Measurements from ENCODE around the gene RFX4.

RFX4 gene

DNA sequence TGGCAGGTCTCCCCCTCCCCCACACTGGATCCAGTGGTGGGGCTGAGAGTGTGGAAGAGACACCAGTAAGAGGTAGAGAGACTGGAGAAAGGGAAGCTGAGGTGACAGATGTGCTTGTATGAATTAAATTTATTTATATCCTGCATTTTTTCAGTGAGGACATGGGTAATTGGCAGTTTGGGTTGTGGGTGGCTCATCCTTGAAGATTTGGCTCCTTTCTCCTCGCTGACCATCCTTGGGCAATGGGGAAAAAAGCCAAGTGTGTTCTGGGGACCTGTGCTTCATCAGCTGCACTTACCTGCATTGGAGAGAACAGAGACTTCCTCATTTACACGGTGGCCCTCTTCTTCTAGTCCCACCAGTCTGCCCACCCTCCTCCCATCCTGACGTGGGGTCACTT lies 86.4 kb downstream of the RFX4 start:
- DNase-seq: no peak
- H3K9me3 ChIP-seq (ENCODE audit: control insufficient read depth, low read length): no peaks in the 10 kb centered on the region
- H3K36me3 ChIP-seq (ENCODE audit: control insufficient read depth, insufficient read depth, low read length): no peaks in the 10 kb centered on the region
- H3K27me3 ChIP-seq (replicated peaks; ENCODE audit: control insufficient read depth, insufficient read depth, low read length, poor library complexity, severe bottlenecking): peaks cover 13% of the 10 kb centered on the region
- no peak overlapping the region for H3K4me3 ChIP-seq (ENCODE audit: insufficient read depth, low read depth, low read length, poor library complexity, severe bottlenecking)
- no peaks in the 10 kb centered on the region for H3K4me1 ChIP-seq (ENCODE audit: control insufficient read depth, insufficient read depth, low read length, poor library complexity, severe bottlenecking)
- no peak overlapping the region for H3K27ac ChIP-seq (ENCODE audit: insufficient read depth, low read length, poor library complexity, severe bottlenecking)

GRCh38 chr12:106670131-106670530 lies 87.3 kb downstream of the RFX4 start:
- peaks cover 13% of the 10 kb centered on the region for H3K27me3 ChIP-seq (replicated peaks; ENCODE audit: control insufficient read depth, insufficient read depth, low read length, poor library complexity, severe bottlenecking)
- H3K4me3 ChIP-seq (ENCODE audit: insufficient read depth, low read depth, low read length, poor library complexity, severe bottlenecking): no peak overlapping the region
- no peak for DNase-seq
- H3K9me3 ChIP-seq (ENCODE audit: control insufficient read depth, low read length): no peaks in the 10 kb centered on the region
- H3K4me1 ChIP-seq (ENCODE audit: control insufficient read depth, insufficient read depth, low read length, poor library complexity, severe bottlenecking): no peaks in the 10 kb centered on the region
- H3K27ac ChIP-seq (ENCODE audit: insufficient read depth, low read length, poor library complexity, severe bottlenecking): no peak overlapping the region
- no peaks in the 10 kb centered on the region for H3K36me3 ChIP-seq (ENCODE audit: control insufficient read depth, insufficient read depth, low read length)

DNA sequence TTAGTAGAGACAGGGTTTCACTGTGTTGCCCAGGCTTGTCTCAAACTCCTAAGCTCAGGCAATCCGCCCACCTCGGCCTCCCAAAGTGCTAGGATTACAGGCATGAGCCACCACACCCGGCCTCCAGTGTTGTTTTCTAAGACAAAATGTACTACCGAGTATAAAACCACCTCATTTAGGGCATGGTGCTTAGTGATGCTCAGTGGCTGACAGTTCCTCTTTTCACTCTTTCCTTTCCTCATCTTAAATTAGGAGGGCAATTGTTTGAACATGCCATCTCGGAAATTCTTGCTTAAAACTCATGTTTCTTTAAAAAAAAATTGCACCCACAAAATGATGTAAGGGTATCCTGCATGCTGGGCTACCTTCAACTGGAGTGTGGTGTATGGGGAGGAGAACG lies 89.0 kb downstream of the RFX4 start:
- peaks cover 13% of the 10 kb centered on the region for H3K27me3 ChIP-seq (replicated peaks; ENCODE audit: control insufficient read depth, insufficient read depth, low read length, poor library complexity, severe bottlenecking)
- H3K36me3 ChIP-seq (ENCODE audit: control insufficient read depth, insufficient read depth, low read length): no peaks in the 10 kb centered on the region
- H3K4me1 ChIP-seq (ENCODE audit: control insufficient read depth, insufficient read depth, low read length, poor library complexity, severe bottlenecking): no peaks in the 10 kb centered on the region
- DNase-seq: no peak
- H3K27ac ChIP-seq (ENCODE audit: insufficient read depth, low read length, poor library complexity, severe bottlenecking): no peak overlapping the region
- no peaks in the 10 kb centered on the region for H3K9me3 ChIP-seq (ENCODE audit: control insufficient read depth, low read length)
- no peak overlapping the region for H3K4me3 ChIP-seq (ENCODE audit: insufficient read depth, low read depth, low read length, poor library complexity, severe bottlenecking)

- Histone ChIP-seq H3K4me1 (ENCODE audit: control insufficient read depth, insufficient read depth, low read length, poor library complexity, severe bottlenecking) (no peaks in the 10 kb centered on the region), H3K27me3 (replicated peaks; ENCODE audit: control insufficient read depth, insufficient read depth, low read length, poor library complexity, severe bottlenecking) (peaks cover 13% of the 10 kb centered on the region), H3K4me3 (ENCODE audit: insufficient read depth, low read depth, low read length, poor library complexity, severe bottlenecking) (no peak overlapping the region), H3K36me3 (ENCODE audit: control insufficient read depth, insufficient read depth, low read length) (no peaks in the 10 kb centered on the region), H3K9me3 (ENCODE audit: control insufficient read depth, low read length) (no peaks in the 10 kb centered on the region), H3K27ac (ENCODE audit: insufficient read depth, low read length, poor library complexity, severe bottlenecking) (no peak overlapping the region)
- no peak for DNase-seq
Measured at GRCh38 chr12:106672314-106673025, 89.7 kb downstream of the RFX4 start.

- Histone ChIP-seq H3K4me1 (ENCODE audit: control insufficient read depth, insufficient read depth, low read length, poor library complexity, severe bottlenecking) (no peaks in the 10 kb centered on the region), H3K27me3 (replicated peaks; ENCODE audit: control insufficient read depth, insufficient read depth, low read length, poor library complexity, severe bottlenecking) (peaks cover 13% of the 10 kb centered on the region), H3K27ac (ENCODE audit: insufficient read depth, low read length, poor library complexity, severe bottlenecking) (no peak overlapping the region), H3K9me3 (ENCODE audit: control insufficient read depth, low read length) (no peaks in the 10 kb centered on the region), H3K4me3 (ENCODE audit: insufficient read depth, low read depth, low read length, poor library complexity, severe bottlenecking) (no peak overlapping the region), H3K36me3 (ENCODE audit: control insufficient read depth, insufficient read depth, low read length) (no peaks in the 10 kb centered on the region)
- DNase-seq: no peak
Measured at GRCh38 chr12:106673141-106673540, 90.3 kb downstream of the RFX4 start.

GRCh38 chr12:106675651-106676435 lies 93.0 kb downstream of the RFX4 start:
- Histone ChIP-seq H3K27me3 (replicated peaks; ENCODE audit: control insufficient read depth, insufficient read depth, low read length, poor library complexity, severe bottlenecking) (peaks cover 12% of the 10 kb centered on the region), H3K4me1 (ENCODE audit: control insufficient read depth, insufficient read depth, low read length, poor library complexity, severe bottlenecking) (no peaks in the 10 kb centered on the region), H3K9me3 (ENCODE audit: control insufficient read depth, low read length) (no peaks in the 10 kb centered on the region), H3K4me3 (ENCODE audit: insufficient read depth, low read depth, low read length, poor library complexity, severe bottlenecking) (no peak overlapping the region), H3K27ac (ENCODE audit: insufficient read depth, low read length, poor library complexity, severe bottlenecking) (no peak overlapping the region), H3K36me3 (ENCODE audit: control insufficient read depth, insufficient read depth, low read length) (no peaks in the 10 kb centered on the region)
- DNase-seq: no peak

DNA sequence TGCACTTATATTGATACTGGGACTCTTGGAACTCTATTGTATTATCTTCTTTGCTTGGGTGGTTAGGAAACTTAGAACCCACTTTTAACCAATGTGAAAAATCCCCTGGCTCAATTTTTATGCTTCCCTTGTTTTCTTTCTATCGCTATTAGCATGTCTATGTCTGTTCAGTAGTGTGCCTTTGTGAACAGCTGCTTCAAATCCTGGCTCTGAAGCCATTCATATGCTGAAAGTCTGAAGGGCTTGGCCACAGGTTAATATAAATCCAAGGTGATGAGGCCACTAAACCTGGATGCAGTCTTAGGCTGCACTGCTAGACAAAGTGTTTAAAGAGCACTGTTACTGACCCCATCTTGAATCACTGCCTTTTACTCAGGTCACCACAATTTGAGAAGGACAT lies 96.8 kb downstream of the RFX4 start:
- Histone ChIP-seq H3K9me3 (ENCODE audit: control insufficient read depth, low read length) (no peaks in the 10 kb centered on the region), H3K4me1 (ENCODE audit: control insufficient read depth, insufficient read depth, low read length, poor library complexity, severe bottlenecking) (no peaks in the 10 kb centered on the region), H3K36me3 (ENCODE audit: control insufficient read depth, insufficient read depth, low read length) (no peaks in the 10 kb centered on the region), H3K4me3 (ENCODE audit: insufficient read depth, low read depth, low read length, poor library complexity, severe bottlenecking) (no peak overlapping the region), H3K27me3 (replicated peaks; ENCODE audit: control insufficient read depth, insufficient read depth, low read length, poor library complexity, severe bottlenecking) (no peaks in the 10 kb centered on the region), H3K27ac (ENCODE audit: insufficient read depth, low read length, poor library complexity, severe bottlenecking) (no peak overlapping the region)
- DNase-seq: no peak

DNA sequence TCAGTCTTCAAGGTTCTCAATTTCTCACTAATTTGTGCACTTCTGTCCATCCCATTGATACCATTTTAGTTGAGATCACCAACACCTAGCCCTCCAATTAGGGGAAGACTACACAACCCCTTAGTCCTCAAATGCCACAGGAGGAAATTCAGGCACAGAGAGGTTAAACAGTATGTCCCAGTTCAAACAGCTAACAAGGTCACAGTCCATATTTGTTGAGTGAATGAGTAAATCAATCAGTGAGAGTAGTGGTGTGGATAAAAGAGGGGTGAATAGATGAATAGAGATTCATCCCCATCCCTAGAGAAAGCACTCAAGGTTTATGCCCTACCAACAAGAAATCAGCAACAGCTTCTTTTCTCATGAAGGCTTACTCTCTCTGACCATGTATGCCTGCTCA lies 97.5 kb downstream of the RFX4 start:
- Histone ChIP-seq H3K27ac (ENCODE audit: insufficient read depth, low read length, poor library complexity, severe bottlenecking) (no peak overlapping the region), H3K4me3 (ENCODE audit: insufficient read depth, low read depth, low read length, poor library complexity, severe bottlenecking) (no peak overlapping the region), H3K4me1 (ENCODE audit: control insufficient read depth, insufficient read depth, low read length, poor library complexity, severe bottlenecking) (no peaks in the 10 kb centered on the region), H3K9me3 (ENCODE audit: control insufficient read depth, low read length) (no peaks in the 10 kb centered on the region), H3K27me3 (replicated peaks; ENCODE audit: control insufficient read depth, insufficient read depth, low read length, poor library complexity, severe bottlenecking) (no peaks in the 10 kb centered on the region), H3K36me3 (ENCODE audit: control insufficient read depth, insufficient read depth, low read length) (no peaks in the 10 kb centered on the region)
- no peak for DNase-seq

DNA sequence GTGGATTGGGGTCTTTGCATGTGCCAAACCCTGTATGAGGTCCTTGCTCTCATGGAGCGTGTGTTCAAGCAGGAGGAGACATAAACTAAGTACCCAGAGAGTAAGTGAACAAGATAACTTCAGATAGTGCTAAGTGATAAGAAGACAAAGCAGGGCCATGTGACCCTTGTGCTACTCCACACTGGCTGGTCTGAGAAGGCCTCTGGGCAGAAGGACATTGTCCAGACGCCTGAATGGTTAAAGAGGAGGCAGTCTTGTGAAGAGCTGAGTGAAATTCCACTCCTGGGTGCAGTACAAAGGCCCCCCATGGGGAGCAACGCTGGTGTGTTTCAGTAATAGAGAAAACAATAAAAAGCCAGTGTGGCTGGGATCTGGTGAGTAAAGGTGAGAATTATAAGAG lies 98.4 kb downstream of the RFX4 start:
- no peaks in the 10 kb centered on the region for H3K4me1 ChIP-seq (ENCODE audit: control insufficient read depth, insufficient read depth, low read length, poor library complexity, severe bottlenecking)
- no peak overlapping the region for H3K27ac ChIP-seq (ENCODE audit: insufficient read depth, low read length, poor library complexity, severe bottlenecking)
- no peaks in the 10 kb centered on the region for H3K27me3 ChIP-seq (replicated peaks; ENCODE audit: control insufficient read depth, insufficient read depth, low read length, poor library complexity, severe bottlenecking)
- no peaks in the 10 kb centered on the region for H3K36me3 ChIP-seq (ENCODE audit: control insufficient read depth, insufficient read depth, low read length)
- no peak for DNase-seq
- no peaks in the 10 kb centered on the region for H3K9me3 ChIP-seq (ENCODE audit: control insufficient read depth, low read length)
- H3K4me3 ChIP-seq (ENCODE audit: insufficient read depth, low read depth, low read length, poor library complexity, severe bottlenecking): no peak overlapping the region

DNA sequence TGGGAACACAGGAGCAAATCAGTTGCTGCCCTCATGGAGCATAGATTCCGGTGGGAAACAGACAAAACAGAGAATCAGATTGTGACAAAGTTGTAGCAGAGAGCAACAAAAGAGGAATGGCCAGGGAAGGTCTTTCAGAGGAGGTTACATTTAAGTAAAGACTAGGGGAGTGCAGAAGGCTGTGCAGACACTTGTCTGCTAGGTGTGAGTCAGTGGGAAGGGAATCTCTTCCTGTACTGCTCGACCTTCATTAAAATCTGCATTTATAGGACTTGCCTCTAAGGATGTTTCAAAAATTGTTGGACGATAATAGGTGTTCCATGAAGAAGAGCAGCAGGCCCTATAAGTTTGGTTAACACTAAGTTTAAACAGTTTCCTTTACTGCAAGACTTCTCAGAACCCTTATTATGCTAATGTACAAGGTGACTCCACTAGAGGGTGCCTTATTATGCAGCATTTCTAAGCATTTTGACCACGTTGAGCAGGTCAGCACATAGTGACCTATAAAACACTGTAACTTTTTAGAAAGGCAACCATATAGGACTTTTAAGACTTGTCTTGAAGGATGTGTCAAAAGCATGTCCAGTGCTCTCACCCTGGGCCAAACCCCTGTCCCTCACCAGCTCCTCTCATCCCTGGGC lies 99.9 kb downstream of the RFX4 start:
- Histone ChIP-seq H3K36me3 (ENCODE audit: control insufficient read depth, insufficient read depth, low read length) (no peaks in the 10 kb centered on the region), H3K9me3 (ENCODE audit: control insufficient read depth, low read length) (no peaks in the 10 kb centered on the region), H3K4me3 (ENCODE audit: insufficient read depth, low read depth, low read length, poor library complexity, severe bottlenecking) (no peak overlapping the region), H3K27me3 (replicated peaks; ENCODE audit: control insufficient read depth, insufficient read depth, low read length, poor library complexity, severe bottlenecking) (no peaks in the 10 kb centered on the region), H3K4me1 (ENCODE audit: control insufficient read depth, insufficient read depth, low read length, poor library complexity, severe bottlenecking) (no peaks in the 10 kb centered on the region), H3K27ac (ENCODE audit: insufficient read depth, low read length, poor library complexity, severe bottlenecking) (no peak overlapping the region)
- DNase-seq: no peak

All from effector memory CD4-positive, alpha-beta T cell (primary cell).